HG02763 (cell line): Measurements from ENCODE around the gene NCOA6.
"Not testable (repeated sequence)": the region's sequence is repeated elsewhere in the genome, so short reads cannot be mapped to it uniquely, and the experiment has no call there.

Source experiments
- ATAC-seq: cut with Tn5 transposase; IDR thresholded peaks from one replicate; pipeline ENCODE4 v1.9.1; 2021; ENCODE audit warnings: mild to moderate bottlenecking, moderate library complexity; ENCODE audit not compliant: unreplicated experiment

The NCOA6 gene

DNA sequence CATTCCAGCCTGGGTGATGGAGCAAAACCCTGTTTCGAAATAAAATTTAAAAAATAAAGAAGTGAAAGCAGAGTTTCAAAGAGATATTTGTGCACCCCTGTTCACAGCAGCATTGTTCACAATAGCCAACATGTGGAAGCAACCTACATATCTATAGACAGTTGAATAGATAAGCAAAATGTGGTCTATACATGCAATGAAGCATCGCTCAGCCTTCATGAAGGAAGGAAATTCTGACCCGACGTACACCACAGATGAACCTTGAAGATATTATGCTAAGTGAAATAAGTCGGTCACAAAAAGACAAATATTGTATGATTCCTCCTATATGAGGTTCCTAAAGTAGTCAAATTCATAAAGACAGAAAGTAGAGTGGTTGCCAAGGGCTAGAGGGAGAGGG lies 6.5 kb upstream of the NCOA6 start:
- ATAC-seq = no peak

DNA sequence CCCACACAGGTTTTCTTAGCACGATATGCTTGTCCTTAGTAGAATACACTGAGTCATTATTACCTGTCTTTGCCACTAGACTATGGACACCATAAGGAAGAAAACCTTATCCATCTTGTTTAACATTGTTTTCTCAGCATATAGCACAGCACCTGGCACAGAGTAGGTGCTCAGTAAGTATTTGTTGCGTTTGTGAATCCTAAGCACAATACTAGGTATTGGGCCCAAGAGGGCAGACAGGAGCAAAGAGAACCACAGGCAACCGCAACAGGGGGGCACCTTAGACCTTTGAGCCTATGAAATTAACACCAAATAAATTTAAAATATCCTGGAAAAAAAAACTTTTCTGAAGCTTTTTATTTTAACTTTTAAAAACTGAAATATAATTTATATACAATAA lies 3.7 kb upstream of the NCOA6 start:
- no peak for ATAC-seq

DNA sequence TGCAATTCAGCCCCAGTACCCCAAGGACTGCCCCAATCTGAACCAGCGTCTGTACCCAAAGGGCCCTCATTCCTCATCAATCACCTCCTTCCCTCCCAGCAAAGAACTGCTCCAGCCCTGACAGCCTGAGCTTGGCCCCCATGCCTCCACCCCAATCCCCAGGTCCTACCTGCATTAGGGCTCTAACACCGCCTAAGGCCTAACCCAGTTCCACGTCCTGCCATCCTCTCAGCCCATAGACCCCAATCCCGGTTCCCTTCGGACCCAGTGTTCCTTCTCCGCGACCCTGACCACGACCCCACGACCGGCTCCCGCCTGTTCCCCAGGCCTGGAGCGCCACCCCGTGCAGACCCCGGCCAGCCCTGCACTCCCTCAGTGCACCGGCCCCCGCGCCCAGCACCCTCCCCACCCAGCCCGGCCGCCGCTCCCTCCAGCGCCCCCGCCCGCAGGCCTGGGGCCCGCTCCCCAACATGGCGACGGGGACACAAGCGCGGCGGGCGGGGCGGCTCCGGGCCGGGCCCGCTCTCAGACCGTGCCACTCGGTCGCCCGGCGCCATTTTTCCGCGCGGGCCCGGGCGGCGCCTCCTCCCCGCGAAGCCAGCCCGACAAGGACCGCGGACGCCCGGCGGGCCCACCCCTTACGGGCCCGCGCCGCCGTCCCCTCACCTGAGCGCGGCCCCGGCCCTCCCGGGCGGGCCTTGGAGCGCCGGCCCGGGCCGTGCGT lies 483 bp downstream of the NCOA6 start:
- peak; percentile 68 for ATAC-seq

GRCh38 chr20:34824452-34824805 lies 1.0 kb downstream of the NCOA6 start:
- peak; percentile 33 for ATAC-seq

DNA sequence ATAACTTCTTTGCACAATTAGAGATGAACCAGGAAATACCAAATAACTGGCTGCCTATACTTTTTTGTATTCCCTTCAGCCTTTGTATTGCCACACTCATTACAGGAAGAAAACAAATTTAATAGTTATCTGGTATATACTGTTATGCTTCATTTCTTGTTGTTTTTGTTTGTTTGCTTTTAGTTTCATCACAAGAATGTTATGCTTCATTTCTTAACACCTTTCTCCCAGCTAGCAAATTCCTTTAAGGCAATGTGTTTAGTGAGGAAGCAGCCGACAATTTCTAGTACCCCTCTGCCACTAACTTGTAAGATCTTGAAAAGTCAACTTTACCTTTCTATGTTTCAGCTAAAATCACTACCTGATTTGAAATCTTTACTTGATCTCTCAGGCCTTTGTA lies 1.4 kb downstream of the NCOA6 start:
- ATAC-seq = no peak

- ATAC-seq = no peak
Observed at GRCh38 chr20:34820805-34821578, 4.5 kb downstream of the NCOA6 start.

DNA sequence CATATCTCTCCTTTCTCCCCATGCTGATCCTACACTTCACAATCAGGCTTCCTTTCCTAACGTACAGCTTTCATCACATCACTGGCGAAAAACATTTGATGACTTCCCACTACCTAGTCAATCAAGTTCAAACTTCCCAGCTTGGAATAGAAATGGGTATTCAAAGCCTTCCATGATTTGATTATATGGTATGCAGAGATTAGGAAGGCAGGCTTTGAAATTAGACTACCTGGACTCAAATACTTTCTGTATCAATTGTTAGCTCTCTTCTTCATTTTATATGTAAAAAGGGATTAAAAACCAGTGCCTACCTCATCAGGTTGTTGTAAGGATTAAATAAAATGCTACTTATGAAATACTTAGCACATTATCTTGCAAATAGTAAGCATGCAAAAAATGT lies 7.7 kb downstream of the NCOA6 start:
- no peak for ATAC-seq

DNA sequence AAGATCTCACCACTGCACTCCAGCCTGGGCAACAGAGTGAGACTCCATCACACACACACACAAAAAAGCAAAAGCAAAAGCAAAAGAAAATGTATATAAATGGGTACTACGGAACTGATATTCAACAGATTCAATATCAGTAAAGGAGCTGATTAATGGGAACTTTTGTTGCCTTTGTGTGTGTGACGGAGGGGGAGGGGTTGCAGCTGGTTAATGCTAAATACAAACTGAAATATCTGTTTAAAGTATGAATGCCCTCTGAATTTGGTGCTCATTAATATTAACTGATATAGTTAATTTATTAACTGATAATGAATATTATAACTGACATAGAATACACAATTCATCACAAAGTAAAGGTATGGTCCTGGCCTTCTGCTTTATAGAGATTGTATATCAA lies 8.4 kb downstream of the NCOA6 start:
- ATAC-seq = no peak

- no peak for ATAC-seq
Observed at GRCh38 chr20:34815636-34816035, 9.8 kb downstream of the NCOA6 start.

GRCh38 chr20:34808583-34808982 lies 16.9 kb downstream of the NCOA6 start:
- ATAC-seq = no peak

GRCh38 chr20:34807944-34808465 lies 17.4 kb downstream of the NCOA6 start:
- ATAC-seq = not testable (repeated sequence)

- no peak for ATAC-seq
Observed at GRCh38 chr20:34806255-34806654, 19.2 kb downstream of the NCOA6 start.

- no peak for ATAC-seq
Observed at GRCh38 chr20:34798871-34799270, 26.6 kb downstream of the NCOA6 start.

- ATAC-seq = no peak
Observed at GRCh38 chr20:34798328-34798727, 27.1 kb downstream of the NCOA6 start.

GRCh38 chr20:34797012-34797995 lies 28.1 kb downstream of the NCOA6 start:
- ATAC-seq = no peak

DNA sequence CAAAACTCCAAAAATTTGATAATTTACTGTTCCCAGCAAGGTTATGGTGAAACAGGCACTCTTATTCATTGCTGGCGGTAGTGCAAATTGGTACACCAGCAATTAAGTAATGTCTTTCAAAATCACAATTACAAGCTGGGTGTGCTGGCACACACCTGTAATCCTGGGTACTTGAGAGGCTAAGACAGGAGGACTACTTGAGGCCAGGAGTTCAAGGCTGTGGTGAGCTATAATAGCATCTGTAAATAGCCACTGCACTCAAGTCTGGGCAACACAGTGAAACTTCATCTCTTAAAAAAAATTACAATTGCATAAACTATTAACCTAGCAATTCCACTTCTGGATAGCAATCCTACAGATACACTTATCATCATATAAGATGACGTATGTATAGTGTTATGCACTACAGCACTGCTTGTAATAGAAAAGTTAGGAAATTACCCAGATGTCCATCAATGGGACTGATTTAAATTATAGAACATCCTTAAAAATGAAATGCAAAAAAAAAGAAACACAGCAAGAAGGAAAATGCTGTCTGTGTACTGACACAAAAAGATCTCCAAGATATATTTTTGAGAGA lies 31.4 kb downstream of the NCOA6 start:
- ATAC-seq = no peak

- ATAC-seq = no peak
Observed at GRCh38 chr20:34792687-34793363, 32.6 kb downstream of the NCOA6 start.

- no peak for ATAC-seq
Observed at GRCh38 chr20:34791289-34792020, 34.0 kb downstream of the NCOA6 start.

DNA sequence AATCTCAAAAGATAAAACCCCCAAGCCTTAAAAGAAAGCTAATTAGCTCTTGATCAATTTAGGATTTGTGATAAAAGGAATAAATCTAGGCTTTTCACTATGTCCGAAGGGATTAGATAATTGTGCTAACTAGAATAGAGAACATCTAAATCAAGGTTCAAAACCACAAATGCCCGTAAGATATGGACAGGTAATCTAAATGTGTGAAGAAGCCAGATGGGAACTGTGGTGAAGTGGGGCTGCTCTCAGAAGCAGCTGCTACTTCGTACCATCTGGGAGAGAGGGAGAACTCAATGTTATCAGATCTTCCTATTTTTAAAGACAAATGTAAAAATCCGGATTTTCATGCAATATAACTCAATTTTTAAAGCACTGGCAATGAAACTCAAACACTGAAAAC lies 44.2 kb downstream of the NCOA6 start:
- ATAC-seq = no peak
